Ovary (tissue), 9 donors: ENCODE measurements around the gene AFAP1L1. TPM values are rescaled to one million over a fixed set of nuclear protein-coding genes. Genes with fewer than 3 reads are reported as not detected.

Experiments used
- DNase-seq, 5 donors: peaks; one replicate each; pipeline ENCODE4 v3.0.0-alpha.2; 2019 to 2020
- H3K27ac ChIP-seq, 2 donors: fragments of 200-600 bp; one replicate each; pipeline versions ENCODE4 v1.5.1 to v1.8.0; 2019 to 2022
- H3K27me3 ChIP-seq: fragments of 200-600 bp; one replicate; pipeline ENCODE4 v1.8.0; 2022
- H3K36me3 ChIP-seq: fragments of 200-600 bp; sonication (generic); one replicate; pipeline ENCODE4 v1.5.1; 2019
- H3K4me1 ChIP-seq: one replicate; pipeline ENCODE4 v1.8.1; 2013; ENCODE audit warnings: mild to moderate bottlenecking, moderate library complexity; ENCODE audit not compliant: insufficient read depth
- H3K4me3 ChIP-seq: fragments of 200-600 bp; sonication (generic); one replicate; pipeline ENCODE4 v1.5.1; 2017
- H3K9me3 ChIP-seq, 2 donors: fragments of 200-600 bp in 1 of 2; sonication (generic) in 1 of 2; one replicate each; pipeline versions ENCODE4 v1.5.1 to v1.8.1; 2013 to 2019; ENCODE audit warnings: mild to moderate bottlenecking in 1 of 2, moderate library complexity in 1 of 2
- EP300 ChIP-seq: sonication (generic); formaldehyde crosslinking; IDR thresholded peaks from one replicate; pipeline ENCODE4 v1.6.1; 2017; ENCODE audit warnings: antibody characterized with exemption
- POLR2A ChIP-seq: fragments of 450-650 bp; IDR thresholded peaks from one replicate; pipeline ENCODE4 v1.6.1; 2017; ENCODE audit warnings: antibody characterized with exemption, mild to moderate bottlenecking, moderate library complexity
- WGBS, 3 donors: extraction: QIAGEN DNeasy Blood & Tissue Kit in 1 of 3; methylation state at CpG; one replicate each; pipeline versions ENCODE4 v1.1.5 to v1.1.7; 2013 to 2017; 5-methylcytosine and 5-hydroxymethylcytosine counted together
- intact Hi-C, 4 donors: fragments of 100-400 bp; cut with DNase I; formaldehyde crosslinking; loops; one replicate each; pipeline versions ENCODE4 v1.11.0 to v1.15.1; 2022 to 2023
- polyA plus RNA-seq, 2 donors: library from polyadenylated mRNA; stranded (reverse); fragments of 200-250 nt in 1 of 2; fragments of 350-450 nt in 1 of 2; fragmentation: Illumina TruSeq in 1 of 2; extraction: RNeasy Lipid Tissue Mini Kit (QIAGEN cat#74804) in 1 of 2; gene quantifications; one replicate each; pipeline ENCODE4 v1.2.3, GENCODE V29; 2013 to 2014
- total RNA-seq, 7 donors: library from RNA; depleted of rRNA in 2 of 7; stranded (reverse); fragments of >200 nt in 2 of 7; fragmentation: NEBNext Ultra II Directional in 3 of 7; extraction: Animal tissue kit (Norgen Biotek cat#: 25700) in 3 of 7; gene quantifications; one replicate each; pipeline versions ENCODE4 v1.1.0 to v1.2.4, GENCODE V29; 2016 to 2023
- TF ChIP-seq, protein P1 (sequence below), 3 donors: fragments of 450-650 bp in 2 of 3; fragments of 200-600 bp in 1 of 3; IDR thresholded peaks; one replicate each; pipeline versions ENCODE4 v1.5.1 to v1.8.0; 2016 to 2022; ENCODE audit warnings: antibody characterized with exemption in 3 of 3, mild to moderate bottlenecking in 1 of 3
- donor health status: DM: no; HTN: no; CAD: no; lungs with moderate emphysema.
- donor health status: DM: no; HTN: no; CAD: no.
- donor health status: Bipolar disorder and iron deficiency.
- donor health status: DM: yes; HTN: yes; CAD: no.
- donor health status: DM: no; HTN: no; CAD: no.
- donor health status: DM: yes; HTN: yes; CAD: no.

AFAP1L1 gene
- total and polyA plus RNA-seq, 9 donors = 3.2 to 17.8 (median 8.3) TPM

GRCh38 chr5:149285153-149285552, 13.5 kb downstream of the AFAP1L1 start:
- Histone ChIP-seq H3K27me3 (no peaks in the 10 kb centered on the region), H3K9me3 (no peaks in the 10 kb centered on the region), H3K4me1 (no peaks in the 10 kb centered on the region), H3K4me3 (no peak overlapping the region), H3K27ac (no peak overlapping the region), H3K36me3 (no peaks in the 10 kb centered on the region)
- TF ChIP-seq, protein P1, sequence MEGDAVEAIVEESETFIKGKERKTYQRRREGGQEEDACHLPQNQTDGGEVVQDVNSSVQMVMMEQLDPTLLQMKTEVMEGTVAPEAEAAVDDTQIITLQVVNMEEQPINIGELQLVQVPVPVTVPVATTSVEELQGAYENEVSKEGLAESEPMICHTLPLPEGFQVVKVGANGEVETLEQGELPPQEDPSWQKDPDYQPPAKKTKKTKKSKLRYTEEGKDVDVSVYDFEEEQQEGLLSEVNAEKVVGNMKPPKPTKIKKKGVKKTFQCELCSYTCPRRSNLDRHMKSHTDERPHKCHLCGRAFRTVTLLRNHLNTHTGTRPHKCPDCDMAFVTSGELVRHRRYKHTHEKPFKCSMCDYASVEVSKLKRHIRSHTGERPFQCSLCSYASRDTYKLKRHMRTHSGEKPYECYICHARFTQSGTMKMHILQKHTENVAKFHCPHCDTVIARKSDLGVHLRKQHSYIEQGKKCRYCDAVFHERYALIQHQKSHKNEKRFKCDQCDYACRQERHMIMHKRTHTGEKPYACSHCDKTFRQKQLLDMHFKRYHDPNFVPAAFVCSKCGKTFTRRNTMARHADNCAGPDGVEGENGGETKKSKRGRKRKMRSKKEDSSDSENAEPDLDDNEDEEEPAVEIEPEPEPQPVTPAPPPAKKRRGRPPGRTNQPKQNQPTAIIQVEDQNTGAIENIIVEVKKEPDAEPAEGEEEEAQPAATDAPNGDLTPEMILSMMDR (IDR thresholded peaks at IDR 0.05) = no peak
- no peak for DNase-seq
- intact Hi-C loops = no loop called here
- WGBS, 3 donors = 76 to 86% (median 78%) methylated on average over 1 of the region's 1 CpG

- Histone ChIP-seq H3K9me3 (no peaks in the 10 kb centered on the region), H3K27ac (no peak overlapping the region), H3K27me3 (no peaks in the 10 kb centered on the region), H3K4me1 (no peaks in the 10 kb centered on the region), H3K4me3 (no peak overlapping the region), H3K36me3 (no peaks in the 10 kb centered on the region)
- TF ChIP-seq EP300 (no peak), POLR2A (no peak)
- TF ChIP-seq, protein P1 (IDR thresholded peaks at IDR 0.05) = no peak
- intact Hi-C loops = no loop called here
- DNase-seq = no peak
- WGBS, 3 donors = 86 to 93% (median 89%) methylated on average over 8 of the region's 8 CpGs
These were observed 16.8 kb downstream of the AFAP1L1 start for GRCh38 chr5:149288436-149288835.

GRCh38 chr5:149289301-149289700, 17.6 kb downstream of the AFAP1L1 start:
- intact Hi-C loops = no loop called here
- H3K4me1 ChIP-seq = no peaks in the 10 kb centered on the region
- no peaks in the 10 kb centered on the region for H3K9me3 ChIP-seq
- no peak overlapping the region for H3K4me3 ChIP-seq
- no peak overlapping the region for H3K27ac ChIP-seq
- TF ChIP-seq POLR2A (no peak), EP300 (no peak)
- TF ChIP-seq, protein P1 (IDR thresholded peaks at IDR 0.05) = no peak
- no peak for DNase-seq
- no peaks in the 10 kb centered on the region for H3K27me3 ChIP-seq
- WGBS, 3 donors = 8 to 17% (median 13%) methylated on average over 7 of the region's 7 CpGs
- H3K36me3 ChIP-seq = no peaks in the 10 kb centered on the region

DNA sequence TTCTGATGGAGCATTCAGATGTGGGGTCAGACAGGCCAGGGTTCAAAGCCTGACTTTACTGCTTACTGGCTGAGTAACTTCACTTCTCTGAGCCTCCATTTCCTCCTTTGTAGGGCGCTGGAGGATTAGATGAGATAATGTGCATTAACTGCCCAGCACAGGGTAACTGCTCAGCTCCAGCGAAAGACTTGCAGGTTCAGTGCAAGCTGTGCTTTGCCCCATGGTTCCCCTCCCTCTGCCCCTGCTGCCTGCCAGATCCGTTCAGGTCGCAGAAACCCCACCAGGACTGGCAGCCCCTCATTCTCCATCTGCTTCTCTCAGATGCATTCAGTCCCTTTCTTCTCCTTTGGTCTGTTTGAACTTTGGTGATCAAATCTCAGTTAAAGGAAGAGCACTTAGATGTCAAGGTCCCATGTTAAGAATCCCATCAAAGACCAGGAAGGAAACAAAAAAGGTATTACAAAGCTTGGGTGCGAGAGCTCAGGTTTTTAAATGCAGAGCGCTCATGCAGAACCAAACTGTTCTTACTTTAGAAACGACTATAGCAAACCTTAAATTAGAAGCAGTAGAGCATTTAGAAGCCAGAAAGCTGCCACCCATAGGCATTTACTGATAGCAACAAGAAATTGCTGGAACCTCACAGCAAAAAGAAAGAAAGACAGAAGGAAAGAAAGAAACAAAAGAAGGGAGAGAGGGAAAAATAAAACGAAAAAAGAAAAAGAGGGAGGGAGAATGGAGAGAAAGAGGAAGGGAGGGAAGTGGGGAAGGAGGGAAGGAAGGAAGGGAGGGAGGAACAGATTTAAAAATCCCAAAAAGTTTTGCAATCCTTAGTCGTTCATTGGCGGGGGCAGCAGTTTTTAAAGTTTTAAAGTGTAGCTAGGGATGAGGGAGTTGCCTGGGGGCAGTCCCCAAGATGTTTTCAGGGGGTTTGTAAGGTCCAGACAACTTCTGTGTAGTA, 23.5 kb downstream of the AFAP1L1 start:
- no peaks in the 10 kb centered on the region for H3K36me3 ChIP-seq
- intact Hi-C loops = no loop called here
- no peak overlapping the region for H3K27ac ChIP-seq
- no peaks in the 10 kb centered on the region for H3K27me3 ChIP-seq
- no peak for DNase-seq
- no peak overlapping the region for H3K4me3 ChIP-seq
- no peaks in the 10 kb centered on the region for H3K4me1 ChIP-seq
- TF ChIP-seq EP300 (no peak), POLR2A (no peak)
- TF ChIP-seq, protein P1 (IDR thresholded peaks at IDR 0.05) = no peak
- no peaks in the 10 kb centered on the region for H3K9me3 ChIP-seq
- 57 to 61% (median 58%) methylated on average over 10 of the region's 10 CpGs for WGBS, 3 donors
